Neuronal stem cell (in vitro differentiated cells): ENCODE measurements around the gene NRXN3.

Source experiments
- DNase-seq: peaks from one replicate; pipeline ENCODE4 v3.0.0-alpha.2; 2013; ENCODE audit warnings: low spot score
- H2AFZ ChIP-seq: one replicate; pipeline ENCODE4 v1.6.1; 2013; ENCODE audit warnings: mild to moderate bottlenecking, low read length, inconsistent platforms
- H2AK5ac ChIP-seq: 2 replicates; pipeline ENCODE4 v1.6.1; 2013; ENCODE audit warnings: low read depth, mild to moderate bottlenecking, inconsistent platforms, low read length, moderate library complexity, mixed read lengths
- H2BK120ac ChIP-seq: 2 replicates; pipeline ENCODE4 v1.6.1; 2013; ENCODE audit warnings: low read depth, mild to moderate bottlenecking, inconsistent platforms, low read length, moderate library complexity, mixed read lengths
- H2BK12ac ChIP-seq: one replicate; pipeline ENCODE4 v1.6.1; 2013; ENCODE audit warnings: low read length, inconsistent platforms
- H2BK15ac ChIP-seq: 2 replicates; pipeline ENCODE4 v1.6.1; 2013; ENCODE audit warnings: mild to moderate bottlenecking, low read length, inconsistent platforms, mixed read lengths
- H2BK5ac ChIP-seq: one replicate; pipeline ENCODE4 v1.6.1; 2013; ENCODE audit warnings: inconsistent platforms, mild to moderate bottlenecking, low read length, moderate library complexity
- H3K14ac ChIP-seq: one replicate; pipeline ENCODE4 v1.6.1; 2013; ENCODE audit warnings: low read length, inconsistent platforms
- H3K18ac ChIP-seq: 2 replicates; pipeline ENCODE4 v1.6.1; 2013; ENCODE audit warnings: low read length, inconsistent platforms
- H3K23ac ChIP-seq: 2 replicates; pipeline ENCODE4 v1.6.1; 2013; ENCODE audit warnings: low read depth, mild to moderate bottlenecking, mixed read lengths, low read length, inconsistent platforms; ENCODE audit not compliant: poor library complexity
- H3K27ac ChIP-seq: replicated peaks from 3 replicates; pipeline ENCODE4 v1.5.1; 2013; ENCODE audit warnings: low read length, inconsistent platforms
- H3K27me3 ChIP-seq, 3 experiments: 2 replicates each; pipeline ENCODE4 v1.6.1; 2013; ENCODE audit warnings: low read length in 3 of 3, mild to moderate bottlenecking in 2 of 3, inconsistent platforms in 1 of 3, low read depth in 1 of 3, mixed read lengths in 1 of 3, moderate library complexity in 1 of 3; ENCODE audit not compliant: control insufficient read depth in 3 of 3, insufficient read depth in 3 of 3
- H3K36me3 ChIP-seq, 2 donors: replicated peaks in 1 of 2; 2 replicates each; pipeline ENCODE4 v1.6.1; 2013; ENCODE audit warnings: low read length in 2 of 2; ENCODE audit not compliant: control insufficient read depth in 2 of 2, insufficient read depth in 2 of 2
- H3K4ac ChIP-seq: 2 replicates; pipeline ENCODE4 v1.6.1; 2013; ENCODE audit warnings: inconsistent platforms, mild to moderate bottlenecking, low read length, moderate library complexity
- H3K4me1 ChIP-seq, 2 donors: 1 replicate in 1 of 2; 2 replicates in 1 of 2; pipeline ENCODE4 v1.6.1; 2013; ENCODE audit warnings: low read length in 2 of 2, low read depth in 1 of 2; ENCODE audit not compliant: control insufficient read depth in 2 of 2, insufficient read depth in 1 of 2
- H3K4me2 ChIP-seq: one replicate; pipeline ENCODE4 v1.6.1; 2013; ENCODE audit warnings: mild to moderate bottlenecking, low read length, inconsistent platforms; ENCODE audit not compliant: insufficient read depth, poor library complexity, severe bottlenecking
- H3K4me3 ChIP-seq, 2 donors: 2 replicates each; pipeline ENCODE4 v1.5.1; 2013; ENCODE audit warnings: low read length in 2 of 2, mild to moderate bottlenecking in 2 of 2, inconsistent platforms in 1 of 2, moderate library complexity in 1 of 2
- H3K79me1 ChIP-seq: one replicate; pipeline ENCODE4 v1.6.1; 2013; ENCODE audit warnings: low read depth, mild to moderate bottlenecking, inconsistent platforms, low read length, moderate library complexity
- H3K9ac ChIP-seq: one replicate; pipeline ENCODE4 v1.6.1; 2013; ENCODE audit warnings: mild to moderate bottlenecking, low read depth, low read length, inconsistent platforms; ENCODE audit not compliant: poor library complexity
- H3K9me3 ChIP-seq, 2 donors: replicated peaks in 1 of 2; 2 replicates each; pipeline versions ENCODE3 to v1.6.1; 2013; ENCODE audit warnings: low read length in 2 of 2, mild to moderate bottlenecking in 2 of 2, inconsistent platforms in 1 of 2, low read depth in 1 of 2, mixed read lengths in 1 of 2, moderate library complexity in 1 of 2; ENCODE audit not compliant: control insufficient read depth in 2 of 2, insufficient read depth in 1 of 2
- H4K8ac ChIP-seq: one replicate; pipeline ENCODE4 v1.6.1; 2013; ENCODE audit warnings: low read depth, mild to moderate bottlenecking, inconsistent platforms, low read length, moderate library complexity
- H4K91ac ChIP-seq: one replicate; pipeline ENCODE4 v1.6.1; 2013; ENCODE audit warnings: low read length, low read depth, mild to moderate bottlenecking, inconsistent platforms; ENCODE audit not compliant: poor library complexity
- WGBS, 2 donors: extraction: QIAGEN DNeasy Blood & Tissue Kit; methylation state at CpG; one replicate each; pipeline ENCODE4 v1.1.7; 2013; ENCODE audit warnings: missing lambda C conversion rate in 2 of 2, mixed read lengths in 1 of 2; ENCODE audit not compliant: insufficient read length in 2 of 2, insufficient replicate concordance in 1 of 2; ENCODE audit errors: extremely low coverage in 2 of 2; 5-methylcytosine and 5-hydroxymethylcytosine counted together

Gene NRXN3

GRCh38 chr14:79661752-79662151, 1491.6 kb downstream of the NRXN3 start:
- Histone ChIP-seq H3K9ac (no peak overlapping the region), H3K18ac (no peak overlapping the region), H2BK120ac (no peak overlapping the region), H3K4ac (no peak overlapping the region), H2BK5ac (no peak overlapping the region), H4K91ac (no peak overlapping the region), H3K4me3 (no peak overlapping the region), H3K4me2 (no peak overlapping the region), H2AK5ac (no peak overlapping the region), H4K8ac (no peak overlapping the region), H2AFZ (no peak overlapping the region), H3K36me3 (no peaks in the 10 kb centered on the region), H3K79me1 (no peaks in the 10 kb centered on the region), H3K14ac (no peak overlapping the region), H3K4me1 (no peaks in the 10 kb centered on the region), H3K27ac (no peak overlapping the region), H3K9me3 (no peaks in the 10 kb centered on the region), H3K27me3 (no peaks in the 10 kb centered on the region), H3K23ac (no peak overlapping the region), H2BK12ac (no peak overlapping the region), H2BK15ac (no peak overlapping the region)
- no CpG with 5 or more reads among the region's 4 CpGs for WGBS, 2 donors
- no peak for DNase-seq

GRCh38 chr14:79663453-79663852, 1493.3 kb downstream of the NRXN3 start:
- Histone ChIP-seq H3K14ac (no peak overlapping the region), H3K4ac (no peak overlapping the region), H3K4me1 (peaks cover 0 to 1% of the 10 kb centered on the region in 2 donors), H3K4me3 (no peak overlapping the region), H2AK5ac (no peak overlapping the region), H2BK15ac (no peak overlapping the region), H2BK120ac (no peak overlapping the region), H3K18ac (no peak overlapping the region), H3K9ac (no peak overlapping the region), H3K27me3 (no peaks in the 10 kb centered on the region), H2BK5ac (no peak overlapping the region), H3K79me1 (no peaks in the 10 kb centered on the region), H3K27ac (no peak overlapping the region), H3K36me3 (no peaks in the 10 kb centered on the region), H4K8ac (no peak overlapping the region), H3K4me2 (no peak overlapping the region), H3K23ac (no peak overlapping the region), H3K9me3 (no peaks in the 10 kb centered on the region), H2BK12ac (no peak overlapping the region), H2AFZ (no peak overlapping the region), H4K91ac (no peak overlapping the region)
- no peak for DNase-seq
- no CpG with 5 or more reads among the region's 2 CpGs for WGBS, 2 donors

GRCh38 chr14:79665556-79665955, 1495.4 kb downstream of the NRXN3 start:
- no peak overlapping the region for H2AFZ ChIP-seq
- H3K79me1 ChIP-seq = no peaks in the 10 kb centered on the region
- no peak overlapping the region for H3K27ac ChIP-seq
- H4K8ac ChIP-seq = no peak overlapping the region
- H3K9ac ChIP-seq = no peak overlapping the region
- no peak overlapping the region for H3K4me2 ChIP-seq
- no peak overlapping the region for H2BK120ac ChIP-seq
- no peak overlapping the region for H2BK15ac ChIP-seq
- H3K18ac ChIP-seq = no peak overlapping the region
- H2BK5ac ChIP-seq = no peak overlapping the region
- WGBS, 2 donors = no CpG with 5 or more reads among the region's 3 CpGs
- no peak overlapping the region for H3K4ac ChIP-seq
- H2BK12ac ChIP-seq = no peak overlapping the region
- DNase-seq = no peak
- no peaks in the 10 kb centered on the region for H3K9me3 ChIP-seq
- H3K27me3 ChIP-seq = no peaks in the 10 kb centered on the region
- no peak overlapping the region for H3K4me3 ChIP-seq
- no peak overlapping the region for H3K23ac ChIP-seq
- no peaks in the 10 kb centered on the region for H3K36me3 ChIP-seq
- no peak overlapping the region for H4K91ac ChIP-seq
- H3K14ac ChIP-seq = no peak overlapping the region
- peaks cover 0 to 1% of the 10 kb centered on the region in 2 donors for H3K4me1 ChIP-seq
- no peak overlapping the region for H2AK5ac ChIP-seq

GRCh38 chr14:79668951-79669350, 1498.8 kb downstream of the NRXN3 start:
- Histone ChIP-seq H3K4me2 (no peak overlapping the region), H2BK120ac (no peak overlapping the region), H3K4me3 (no peak overlapping the region), H3K18ac (no peak overlapping the region), H4K91ac (no peak overlapping the region), H3K23ac (no peak overlapping the region), H3K9ac (no peak overlapping the region), H3K14ac (no peak overlapping the region), H3K9me3 (no peaks in the 10 kb centered on the region), H3K4me1 (peaks cover 0 to 1% of the 10 kb centered on the region in 2 donors), H3K36me3 (no peaks in the 10 kb centered on the region), H2AFZ (no peak overlapping the region), H2BK5ac (no peak overlapping the region), H3K27me3 (no peaks in the 10 kb centered on the region), H3K4ac (no peak overlapping the region), H4K8ac (no peak overlapping the region), H3K27ac (no peak overlapping the region), H2BK12ac (no peak overlapping the region), H2BK15ac (no peak overlapping the region), H3K79me1 (no peaks in the 10 kb centered on the region), H2AK5ac (no peak overlapping the region)
- WGBS, 2 donors = no CpG with 5 or more reads among the region's 3 CpGs
- DNase-seq = no peak
